ENCODE results near the gene SNX10. TPM values are rescaled to one million over a fixed set of nuclear protein-coding genes. Genes with fewer than 3 reads are reported as not detected.

The SNX10 gene
- total RNA-seq, 1 donor from 2014 or later, result 3.2 TPM

- DNase-seq (ENCODE audit: low read depth in 2 of 2), result no peak
Observed at GRCh38 chr7:26399736-26400135, 108.1 kb downstream of the SNX10 start.

GRCh38 chr7:26403640-26404039 lies 112.0 kb downstream of the SNX10 start:
- no peak for DNase-seq (ENCODE audit: low read depth in 2 of 2)

GRCh38 chr7:26404189-26404996 lies 112.7 kb downstream of the SNX10 start:
- DNase-seq (ENCODE audit: low read depth in 2 of 2), result no peak

GRCh38 chr7:26406433-26406832 lies 114.8 kb downstream of the SNX10 start:
- no peak for DNase-seq (ENCODE audit: low read depth in 2 of 2)

- no peak for DNase-seq (ENCODE audit: low read depth in 2 of 2)
Observed at GRCh38 chr7:26409661-26410547, 118.2 kb downstream of the SNX10 start.

GRCh38 chr7:26413007-26413691 lies 121.5 kb downstream of the SNX10 start:
- DNase-seq (ENCODE audit: low read depth in 2 of 2), result peak; percentile 17 to 44

- no peak for DNase-seq (ENCODE audit: low read depth in 2 of 2)
Observed at GRCh38 chr7:26416004-26416403, 124.3 kb downstream of the SNX10 start.

GRCh38 chr7:26417911-26418413 lies 126.3 kb downstream of the SNX10 start:
- DNase-seq (ENCODE audit: low read depth in 2 of 2), result peak in 1 of 2 donors; percentile 92

GRCh38 chr7:26419198-26419597 lies 127.5 kb downstream of the SNX10 start:
- no peak for DNase-seq (ENCODE audit: low read depth in 2 of 2)

GRCh38 chr7:26420422-26421019 lies 128.9 kb downstream of the SNX10 start:
- DNase-seq (ENCODE audit: low read depth in 2 of 2), result no peak

- no peak for DNase-seq (ENCODE audit: low read depth in 2 of 2)
Observed at GRCh38 chr7:26422761-26423160, 131.1 kb downstream of the SNX10 start.

GRCh38 chr7:26423436-26423835 lies 131.8 kb downstream of the SNX10 start:
- no peak for DNase-seq (ENCODE audit: low read depth in 2 of 2)

Other genes starting within 250 kb of the SNX10 start
- 10.3 and 19.4 TPM in 2 replicates for gene NFE2L3, start 139.7 kb upstream of the SNX10 start, total RNA-seq
- 67.1 and 89.4 TPM in 2 replicates for gene HNRNPA2B1, start 91.1 kb upstream of the SNX10 start, total RNA-seq
- gene CBX3, start 90.1 kb upstream of the SNX10 start, total RNA-seq, result 95.0 and 103 TPM in 2 replicates